Islet of Langerhans (tissue), 1 donor: ENCODE results near the gene LLGL1.

ENCODE experiments used
- FAIRE-seq: peaks from one replicate; lab custom pipeline; 2011; peaks lifted over from hg19 to GRCh38; lab: Jason Lieb, UNC

LLGL1 gene

DNA sequence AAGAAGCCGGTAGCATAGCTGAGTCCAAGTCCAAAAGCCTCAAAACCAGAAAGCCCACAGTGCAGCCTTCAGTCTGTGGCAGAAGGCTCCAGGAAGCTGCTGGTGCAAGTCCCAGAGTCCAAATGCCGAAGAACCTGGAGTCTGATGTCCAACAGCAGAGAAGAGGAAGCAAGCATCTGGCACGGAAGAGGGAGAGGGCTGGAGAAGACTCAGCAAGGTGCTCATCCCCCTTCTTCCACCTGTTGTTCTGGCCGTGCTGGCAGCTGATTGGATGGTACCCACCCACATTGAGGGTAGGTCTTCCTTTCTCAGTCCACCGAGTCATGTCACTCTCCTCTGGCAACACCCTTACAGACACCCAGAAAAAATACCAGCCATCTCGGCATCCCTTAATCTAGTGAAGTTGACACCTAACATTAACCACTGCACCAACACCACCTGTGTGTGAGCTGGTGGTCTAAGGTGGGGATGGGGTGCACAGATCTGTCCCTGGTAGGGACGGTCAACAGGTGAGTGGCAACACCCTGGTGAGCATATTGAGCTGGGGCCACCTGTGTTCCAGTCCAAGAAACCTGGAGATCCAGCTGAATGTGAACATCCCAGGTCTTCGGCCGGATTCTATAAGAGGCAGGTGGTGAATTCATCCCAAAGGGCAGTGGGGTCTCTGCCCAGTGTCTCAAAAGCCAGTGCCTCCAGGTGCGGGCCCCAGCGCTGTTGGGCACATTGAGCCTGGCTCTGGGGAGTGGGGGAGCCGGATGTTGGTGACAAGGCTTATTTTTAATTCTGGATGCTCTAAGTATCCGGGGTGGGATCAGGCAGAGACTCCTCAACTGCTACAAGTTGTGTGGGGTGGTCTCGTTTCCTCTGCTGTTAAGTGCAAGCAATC, 44.9 kb downstream of the LLGL1 start:
- FAIRE-seq, result no peak

DNA sequence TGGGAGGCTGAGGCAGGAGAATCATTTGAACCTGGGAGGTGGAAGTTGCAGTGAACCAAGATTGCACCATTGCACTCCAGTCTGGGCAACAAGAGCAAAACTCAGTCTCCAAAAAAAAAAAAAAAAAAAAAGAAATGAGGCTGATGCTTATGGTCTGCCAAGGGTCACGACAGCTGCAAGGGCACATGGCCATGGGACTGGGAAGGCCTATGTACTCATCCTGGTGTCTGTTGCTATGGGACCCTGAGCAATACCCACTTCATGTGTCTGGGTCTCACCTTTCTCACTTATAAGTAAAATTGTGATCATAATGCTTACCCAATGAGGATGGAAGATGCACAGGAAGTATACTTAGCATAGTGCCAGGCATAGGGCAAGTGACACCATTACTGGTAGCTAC, 51.6 kb downstream of the LLGL1 start:
- FAIRE-seq, result no peak

DNA sequence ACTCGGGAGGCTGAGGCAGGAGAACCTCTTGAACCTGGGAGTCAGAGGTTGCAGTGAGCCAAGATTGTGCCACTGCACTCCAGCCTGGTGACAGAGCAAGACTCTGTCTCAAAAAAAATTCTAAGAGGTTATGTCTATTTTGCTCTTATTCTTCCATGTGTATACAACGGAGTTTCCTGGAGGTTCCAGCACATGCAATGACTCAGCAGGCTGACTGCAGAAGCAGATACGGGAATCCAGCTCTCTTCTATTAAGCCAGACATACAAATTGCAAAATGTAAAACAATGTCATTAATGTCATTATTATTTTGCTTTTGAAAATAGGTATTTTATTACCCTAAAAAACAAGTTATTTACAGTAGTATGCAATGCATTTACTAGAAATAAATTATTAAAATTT, 53.4 kb downstream of the LLGL1 start:
- no peak for FAIRE-seq

DNA sequence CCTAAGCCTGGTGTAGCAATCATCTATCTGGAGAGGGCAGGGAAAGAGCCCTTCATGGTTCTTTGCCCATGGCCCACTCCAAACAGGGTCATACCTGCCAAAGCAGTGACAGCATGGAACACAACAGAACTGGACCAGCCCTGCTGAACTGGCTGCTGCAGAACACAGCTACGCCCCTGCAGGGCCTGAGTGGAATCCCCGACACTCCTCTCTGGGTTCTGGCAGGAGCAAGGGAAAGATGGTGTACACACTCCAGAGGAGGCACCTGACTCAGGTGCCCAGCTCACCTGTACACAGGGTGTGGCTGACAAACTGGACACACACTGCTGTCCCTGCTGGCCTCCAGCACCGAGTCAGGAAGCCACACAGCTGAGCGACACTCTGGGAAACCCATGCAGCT, 54.8 kb downstream of the LLGL1 start:
- FAIRE-seq, result no peak

DNA sequence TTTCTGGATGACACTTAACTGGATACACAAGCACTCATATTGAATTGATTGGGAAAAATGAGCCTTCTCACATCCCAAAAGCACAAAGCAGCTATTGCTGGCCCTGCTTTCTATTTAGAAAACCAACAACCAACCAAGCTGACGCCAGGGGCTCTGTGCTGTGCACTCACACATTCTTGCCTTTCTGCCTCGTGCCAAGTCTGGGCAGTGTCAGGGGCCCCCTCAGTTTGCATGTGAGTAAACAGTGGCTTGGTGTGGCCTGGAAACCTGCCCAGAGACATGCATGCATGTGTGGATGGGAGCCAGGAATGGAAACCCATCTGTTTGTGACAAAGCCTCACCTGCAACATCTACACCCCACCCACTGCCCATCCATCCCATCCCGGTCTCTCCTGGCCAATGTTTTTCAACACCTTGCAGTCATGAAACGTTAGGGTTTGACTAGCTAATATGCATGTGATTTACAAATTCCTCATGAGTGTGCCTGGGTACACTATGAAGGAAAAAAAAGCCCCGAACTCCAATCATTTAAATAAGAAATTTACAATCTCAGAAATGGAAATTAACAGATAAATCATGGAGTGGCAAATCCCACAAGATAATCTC, 55.4 kb downstream of the LLGL1 start:
- FAIRE-seq, result no peak

DNA sequence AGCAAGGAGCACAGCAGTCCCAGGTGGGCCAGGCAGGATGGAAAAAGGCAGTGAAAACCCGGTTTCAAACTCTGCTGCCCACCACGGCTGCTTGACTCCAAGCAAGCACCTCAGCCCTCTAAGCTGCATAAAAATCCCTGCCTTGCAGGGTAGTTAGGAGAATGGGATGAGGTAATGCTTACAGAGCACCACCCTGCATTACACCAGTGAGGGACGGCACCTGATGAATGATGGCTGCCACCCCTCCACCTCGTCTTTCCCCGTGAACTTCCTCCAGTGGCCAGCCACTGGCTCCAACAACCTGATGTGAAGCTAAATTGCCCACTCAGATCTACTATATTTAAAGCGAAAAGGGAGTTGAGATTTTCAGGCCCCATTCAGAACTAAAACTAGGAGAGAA, 56.4 kb downstream of the LLGL1 start:
- FAIRE-seq, result no peak

DNA sequence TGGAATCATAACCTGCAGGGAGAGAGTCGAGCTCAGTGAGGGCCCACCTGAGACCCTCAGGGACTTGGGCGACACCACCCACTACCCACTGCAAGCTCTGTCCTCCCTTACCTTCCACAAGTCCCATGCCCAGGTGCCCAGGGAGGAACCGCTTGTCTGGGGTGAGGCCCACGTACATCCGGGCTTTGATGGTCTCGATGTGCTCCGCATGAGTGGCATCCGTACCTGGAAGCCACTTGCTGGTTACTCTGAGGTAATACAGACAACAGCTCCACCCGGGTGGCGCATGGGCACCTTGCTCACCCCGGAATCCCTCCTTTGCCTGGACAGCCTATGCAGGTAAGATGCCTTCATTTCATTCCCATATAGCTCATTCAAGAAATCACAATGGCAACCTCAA, 59.9 kb downstream of the LLGL1 start:
- no peak for FAIRE-seq

DNA sequence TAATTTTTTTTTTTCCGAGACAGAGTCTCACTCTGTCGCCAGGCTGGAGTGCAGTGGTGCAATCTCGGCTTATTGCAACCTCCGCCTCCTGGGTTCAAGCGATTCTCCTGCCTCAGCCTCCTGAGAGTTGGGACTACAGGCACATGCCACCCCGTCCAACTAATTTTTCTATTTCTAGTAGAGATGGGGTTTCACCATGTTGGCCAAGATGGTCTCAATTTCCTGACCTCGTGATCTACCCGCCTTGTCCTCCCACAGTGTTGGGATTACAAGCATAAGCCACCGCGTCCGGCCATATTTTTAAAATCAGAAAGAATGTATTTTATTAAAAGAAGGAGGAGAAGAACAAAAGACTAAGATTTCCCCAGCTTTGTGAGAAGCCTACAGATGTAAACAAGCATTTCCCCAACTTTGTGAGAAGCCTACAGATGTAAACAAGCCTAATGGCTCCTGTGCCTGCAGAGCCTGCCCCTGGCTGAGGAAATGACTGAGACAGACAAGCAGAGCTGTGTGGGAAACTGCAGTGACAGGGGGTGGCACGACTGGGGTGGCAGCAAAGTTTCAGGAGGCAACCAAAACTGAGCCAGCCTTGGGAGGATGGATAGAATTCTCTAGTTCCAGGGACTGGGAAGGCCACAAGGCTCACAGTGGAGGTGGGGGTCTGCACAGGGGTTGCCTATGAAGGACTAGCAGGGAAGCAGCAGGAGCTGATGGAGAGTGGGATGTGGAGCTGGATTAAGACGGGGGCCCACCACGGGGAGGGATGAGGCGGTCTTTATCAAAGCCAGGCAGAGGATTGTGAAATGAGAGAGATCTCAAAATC, 66.5 kb downstream of the LLGL1 start:
- no peak for FAIRE-seq
